ENCODE measurements around the gene CREBRF.

CREBRF gene

GRCh38 chr5:173158366-173158765 is 102.2 kb downstream of the CREBRF start:
- no peak for DNase-seq

- no peak for DNase-seq
Observed at GRCh38 chr5:173159256-173159655, 103.1 kb downstream of the CREBRF start.

GRCh38 chr5:173161148-173161547 is 105.0 kb downstream of the CREBRF start:
- DNase-seq, result no peak

- DNase-seq, result no peak
Observed at GRCh38 chr5:173163219-173163618, 107.1 kb downstream of the CREBRF start.

GRCh38 chr5:173165177-173166016 is 109.2 kb downstream of the CREBRF start:
- no peak for DNase-seq

GRCh38 chr5:173172166-173172565 is 116.0 kb downstream of the CREBRF start:
- no peak for DNase-seq

- DNase-seq, result peak; percentile 65
Observed at GRCh38 chr5:173175523-173175922, 119.4 kb downstream of the CREBRF start.

- peak; percentile 71 for DNase-seq
Observed at GRCh38 chr5:173178369-173178910, 122.3 kb downstream of the CREBRF start.

- no peak for DNase-seq
Observed at GRCh38 chr5:173180331-173180730, 124.2 kb downstream of the CREBRF start.

GRCh38 chr5:173187054-173187743 is 131.0 kb downstream of the CREBRF start:
- no peak for DNase-seq

- DNase-seq, result no peak
Observed at GRCh38 chr5:173188280-173188679, 132.1 kb downstream of the CREBRF start.
